ENCODE results near the gene ATP6V0A1.
"Not testable (repeated sequence)": the region's sequence is repeated elsewhere in the genome, so short reads cannot be mapped to it uniquely, and the experiment has no call there.

The ATP6V0A1 gene

GRCh38 chr17:42537826-42538451, 79.3 kb downstream of the ATP6V0A1 start:
- no peak for DNase-seq (ENCODE audit: extremely low read depth, low read depth)
- no peak for TF ChIP-seq CTCF (IDR thresholded peaks at IDR 0.05; ENCODE audit: low read depth, low read length, missing control alignments)
- no peak overlapping the region for H3K4me3 ChIP-seq (replicated peaks; ENCODE audit: low read depth, low read length)

- no peak for TF ChIP-seq CTCF (IDR thresholded peaks at IDR 0.05; ENCODE audit: low read depth, low read length, missing control alignments)
- no peak overlapping the region for H3K4me3 ChIP-seq (replicated peaks; ENCODE audit: low read depth, low read length)
- DNase-seq (ENCODE audit: extremely low read depth, low read depth), result no peak
Measured at GRCh38 chr17:42538482-42538881, 79.8 kb downstream of the ATP6V0A1 start.

- DNase-seq (ENCODE audit: extremely low read depth, low read depth); H3K4me3 ChIP-seq (replicated peaks; ENCODE audit: low read depth, low read length): not testable (repeated sequence)
Measured at GRCh38 chr17:42540558-42540957, 81.9 kb downstream of the ATP6V0A1 start.

GRCh38 chr17:42541041-42541833, 82.6 kb downstream of the ATP6V0A1 start:
- H3K4me3 ChIP-seq (replicated peaks; ENCODE audit: low read depth, low read length), result no peak overlapping the region
- DNase-seq (ENCODE audit: extremely low read depth, low read depth), result no peak
- no peak for TF ChIP-seq CTCF (IDR thresholded peaks at IDR 0.05; ENCODE audit: low read depth, low read length, missing control alignments)

- TF ChIP-seq CTCF (IDR thresholded peaks at IDR 0.05; ENCODE audit: low read depth, low read length, missing control alignments), result no peak
- DNase-seq (ENCODE audit: extremely low read depth, low read depth), result no peak
Measured at GRCh38 chr17:42543190-42544079, 84.8 kb downstream of the ATP6V0A1 start.

GRCh38 chr17:42544874-42545283, 86.2 kb downstream of the ATP6V0A1 start:
- TF ChIP-seq CTCF (IDR thresholded peaks at IDR 0.05; ENCODE audit: low read depth, low read length, missing control alignments), result no peak
- H3K4me3 ChIP-seq (replicated peaks; ENCODE audit: low read depth, low read length), result no peak overlapping the region
- no peak for DNase-seq (ENCODE audit: extremely low read depth, low read depth)

More at GRCh38 chr17:42543190-42544079, 84.8 kb downstream of the ATP6V0A1 start:
- H3K4me3 ChIP-seq (replicated peaks; ENCODE audit: low read depth, low read length), result no peak overlapping the region

GRCh38 chr17:42545755-42546505, 87.3 kb downstream of the ATP6V0A1 start:
- not testable (repeated sequence) for DNase-seq (ENCODE audit: extremely low read depth, low read depth); H3K4me3 ChIP-seq (replicated peaks; ENCODE audit: low read depth, low read length)
